MCF 10A (cell line): ENCODE data around the gene EIF4E2. TPM values are rescaled to one million over a fixed set of nuclear protein-coding genes. Genes with fewer than 3 reads are reported as not detected.

Experiments used
- BruUV-seq: library from RNA; stranded (reverse); fragments of 400-500 nt; replicated peaks from 2 replicates; lab custom pipeline; 2021; lab: Mats Ljungman, UMichigan
- CTCF ChIA-PET: fragments of 300-600 bp; sonication (Branson Sonifier 250); formaldehyde crosslinking; extraction: SDS; loops from one replicate; lab custom pipeline; 2021; ENCODE audit warnings: antibody characterized with exemption, inconsistent platforms; lab: Yijun Ruan, JAX
- POLR2A ChIA-PET: fragments of 300-600, 350-650 bp; sonication (Branson Sonifier 250); formaldehyde crosslinking; extraction: SDS; loops from one replicate; lab custom pipeline; 2020; ENCODE audit warnings: antibody characterized with exemption, inconsistent platforms; lab: Yijun Ruan, JAX
- DNase-seq: peaks from one replicate; pipeline ENCODE4 v3.0.0-alpha.2; 2018; ENCODE audit not compliant: unreplicated experiment
- H3K27ac Mint-ChIP-seq: one replicate; pipeline ENCODE4 v1.8.0; 2022; ENCODE audit warnings: mild to moderate bottlenecking, low read depth, mixed read lengths; ENCODE audit not compliant: unreplicated experiment
- H3K27me3 Mint-ChIP-seq: one replicate; pipeline ENCODE4 v1.8.0; 2022; ENCODE audit warnings: mixed read lengths; ENCODE audit not compliant: insufficient read depth, unreplicated experiment
- H3K36me3 Mint-ChIP-seq: one replicate; pipeline ENCODE4 v1.8.0; 2022; ENCODE audit warnings: mild to moderate bottlenecking, moderate library complexity, mixed read lengths; ENCODE audit not compliant: insufficient read depth, unreplicated experiment
- H3K4me1 Mint-ChIP-seq: one replicate; pipeline ENCODE4 v1.8.0; 2022; ENCODE audit warnings: mixed read lengths; ENCODE audit not compliant: insufficient read depth, unreplicated experiment
- H3K4me3 Mint-ChIP-seq: one replicate; pipeline ENCODE4 v1.8.0; 2022; ENCODE audit warnings: mild to moderate bottlenecking, moderate library complexity, mixed read lengths; ENCODE audit not compliant: unreplicated experiment
- H3K9me3 Mint-ChIP-seq: one replicate; pipeline ENCODE4 v1.8.0; 2022; ENCODE audit warnings: mixed read lengths; ENCODE audit not compliant: unreplicated experiment
- intact Hi-C: fragments of 100-400 bp; cut with micrococcal nuclease; formaldehyde crosslinking; loops from 2 replicates; pipeline ENCODE4 v1.14.1; 2022
- total RNA-seq: library from RNA; stranded (reverse); gene quantifications from 2 replicates; pipeline ENCODE4 v1.2.3, GENCODE V29; 2022
- TF ChIP-seq, protein P1 (sequence below): fragments of 200-600 bp; IDR thresholded peaks from one replicate; pipeline ENCODE4 v1.8.0; 2022; ENCODE audit warnings: antibody characterized with exemption, mild to moderate bottlenecking; ENCODE audit not compliant: unreplicated experiment

EIF4E2 gene
- total RNA-seq, 1 experiment from 2014 or later: 52.8 TPM

DNA sequence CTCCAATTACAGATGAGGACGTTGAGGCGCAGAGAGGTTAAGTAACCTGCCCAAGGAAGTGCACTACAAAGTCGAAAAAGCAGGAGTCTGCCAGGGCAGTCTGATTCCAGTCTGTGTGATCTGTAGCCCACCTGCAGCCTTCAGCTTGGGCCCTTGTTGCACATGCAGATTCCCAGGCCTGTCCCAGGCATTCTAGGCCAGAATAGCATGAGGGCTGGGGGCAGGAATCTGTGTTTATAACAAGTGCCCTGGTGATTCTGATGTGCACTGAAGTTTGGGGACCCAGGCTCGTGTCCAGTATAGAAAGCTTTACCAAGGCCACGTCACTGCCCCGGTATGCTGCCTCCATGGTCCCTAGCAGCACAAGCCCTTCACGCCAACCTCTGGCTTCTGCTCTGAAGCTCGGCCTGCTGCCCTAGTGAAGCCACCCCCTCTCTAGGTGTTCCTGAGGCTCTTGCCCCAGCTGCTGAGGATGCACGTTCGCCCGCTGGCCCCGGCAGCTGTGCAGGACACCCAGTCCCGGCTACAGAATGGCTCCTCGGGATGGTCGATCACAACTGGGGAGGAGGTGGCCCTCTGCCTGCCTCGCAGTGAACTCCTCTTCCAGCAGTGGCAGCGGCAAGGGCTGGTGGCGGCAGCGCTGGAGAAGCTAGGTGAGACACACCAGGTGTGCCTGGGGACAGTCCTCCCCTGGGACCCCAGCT, 6.4 kb upstream of the EIF4E2 start:
- Mint-ChIP-seq H3K36me3 (peaks cover 18% of the 10 kb centered on the region), H3K4me1 (peaks cover 5% of the 10 kb centered on the region), H3K9me3 (no peaks in the 10 kb centered on the region), H3K4me3 (no peak overlapping the region), H3K27me3 (no peaks in the 10 kb centered on the region), H3K27ac (no peak overlapping the region)
- no TSS peak for BruUV-seq
- ChIA-PET CTCF (interaction anchor here (0.6 kb wide), 1 partner anchor 97 kb away, joined by 4 read pairs; no protein-coding TSS in a partner anchor), POLR2A (no interaction called here)
- no peak for DNase-seq
- intact Hi-C loops: no loop called here
- TF ChIP-seq, protein P1, sequence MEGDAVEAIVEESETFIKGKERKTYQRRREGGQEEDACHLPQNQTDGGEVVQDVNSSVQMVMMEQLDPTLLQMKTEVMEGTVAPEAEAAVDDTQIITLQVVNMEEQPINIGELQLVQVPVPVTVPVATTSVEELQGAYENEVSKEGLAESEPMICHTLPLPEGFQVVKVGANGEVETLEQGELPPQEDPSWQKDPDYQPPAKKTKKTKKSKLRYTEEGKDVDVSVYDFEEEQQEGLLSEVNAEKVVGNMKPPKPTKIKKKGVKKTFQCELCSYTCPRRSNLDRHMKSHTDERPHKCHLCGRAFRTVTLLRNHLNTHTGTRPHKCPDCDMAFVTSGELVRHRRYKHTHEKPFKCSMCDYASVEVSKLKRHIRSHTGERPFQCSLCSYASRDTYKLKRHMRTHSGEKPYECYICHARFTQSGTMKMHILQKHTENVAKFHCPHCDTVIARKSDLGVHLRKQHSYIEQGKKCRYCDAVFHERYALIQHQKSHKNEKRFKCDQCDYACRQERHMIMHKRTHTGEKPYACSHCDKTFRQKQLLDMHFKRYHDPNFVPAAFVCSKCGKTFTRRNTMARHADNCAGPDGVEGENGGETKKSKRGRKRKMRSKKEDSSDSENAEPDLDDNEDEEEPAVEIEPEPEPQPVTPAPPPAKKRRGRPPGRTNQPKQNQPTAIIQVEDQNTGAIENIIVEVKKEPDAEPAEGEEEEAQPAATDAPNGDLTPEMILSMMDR: no peak

DNA sequence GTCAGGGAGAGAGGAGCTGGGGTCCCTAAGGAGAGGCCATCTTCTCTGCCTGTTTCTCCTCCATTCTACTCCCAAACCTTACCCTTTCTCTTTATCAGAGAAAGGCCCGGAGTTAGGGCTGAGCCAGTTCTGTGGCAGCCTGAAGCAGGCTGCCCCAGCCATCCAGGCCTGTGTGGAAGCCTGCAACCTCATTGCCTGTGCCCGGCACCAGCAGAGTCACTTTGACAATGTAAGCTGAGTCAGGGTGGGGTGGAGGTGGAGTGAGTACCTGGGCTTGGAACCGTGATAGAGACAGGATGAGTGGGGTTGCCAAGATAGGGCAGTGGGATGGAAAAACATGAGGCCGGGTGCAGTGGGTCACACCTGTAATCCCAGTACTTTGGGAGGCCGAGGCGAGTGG, 5.8 kb upstream of the EIF4E2 start:
- H3K27ac Mint-ChIP-seq: no peak overlapping the region
- CTCF ChIA-PET: interaction anchor here (0.6 kb wide), 1 partner anchor 98 kb away, joined by 4 read pairs; no protein-coding TSS in a partner anchor
- BruUV-seq: no TSS peak
- peaks cover 18% of the 10 kb centered on the region for H3K36me3 Mint-ChIP-seq
- H3K4me3 Mint-ChIP-seq: no peak overlapping the region
- TF ChIP-seq, protein P1: no peak
- POLR2A ChIA-PET: no interaction called here
- no peaks in the 10 kb centered on the region for H3K27me3 Mint-ChIP-seq
- DNase-seq: no peak
- intact Hi-C loops: no loop called here
- H3K4me1 Mint-ChIP-seq: peaks cover 8% of the 10 kb centered on the region
- no peaks in the 10 kb centered on the region for H3K9me3 Mint-ChIP-seq

DNA sequence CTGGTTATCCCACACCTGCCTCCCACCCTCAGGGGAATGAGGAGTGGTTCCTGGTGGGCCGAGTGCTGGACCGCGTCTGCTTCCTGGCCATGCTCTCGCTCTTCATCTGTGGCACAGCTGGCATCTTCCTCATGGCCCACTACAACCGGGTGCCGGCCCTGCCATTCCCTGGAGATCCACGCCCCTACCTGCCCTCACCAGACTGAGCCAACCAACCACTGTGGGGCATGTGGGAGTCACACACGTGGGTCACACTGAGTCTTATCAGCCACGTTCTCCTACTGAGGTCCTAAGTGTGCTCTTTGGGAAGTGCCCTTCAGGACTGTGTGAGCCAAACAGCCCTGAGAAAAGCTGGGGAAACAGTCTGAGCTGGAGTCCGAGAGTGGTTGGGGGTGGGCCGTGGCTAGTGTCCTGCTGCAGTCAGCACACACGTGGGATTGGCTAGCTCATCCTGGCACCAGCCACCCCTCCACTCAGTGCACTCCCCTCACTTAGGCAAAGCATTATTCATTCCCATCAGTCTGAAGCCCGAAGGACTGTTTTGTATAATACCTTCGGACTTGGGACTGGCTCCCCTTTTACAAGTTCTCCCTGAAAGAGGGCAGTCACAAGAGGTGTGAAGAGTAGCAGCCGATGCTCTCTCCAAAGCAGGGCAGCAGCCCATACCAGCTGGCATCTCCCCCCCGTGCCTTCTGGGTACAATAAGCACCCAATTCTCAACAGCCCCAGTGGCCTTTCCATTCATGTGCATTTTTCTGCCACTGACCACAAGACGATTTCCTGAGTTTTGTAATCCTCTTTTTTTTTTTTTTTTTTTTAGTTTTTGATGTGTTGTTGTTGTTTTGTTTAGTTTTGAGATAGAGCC, 4.7 kb upstream of the EIF4E2 start:
- TF ChIP-seq, protein P1: no peak
- Mint-ChIP-seq H3K4me3 (no peak overlapping the region), H3K9me3 (no peaks in the 10 kb centered on the region), H3K27ac (no peak overlapping the region), H3K36me3 (peaks cover 18% of the 10 kb centered on the region), H3K27me3 (no peaks in the 10 kb centered on the region), H3K4me1 (peaks cover 10% of the 10 kb centered on the region)
- no peak for DNase-seq
- BruUV-seq: no TSS peak
- ChIA-PET CTCF (interaction anchor here (0.6 to 0.7 kb wide), 2 partner anchors 50 to 65 kb away, joined by 4 to 6 read pairs; no protein-coding TSS in a partner anchor), POLR2A (interaction anchor here (0.8 kb wide), 1 partner anchor 13 kb away, joined by 4 read pairs; no protein-coding TSS in a partner anchor)
- intact Hi-C loops: no loop called here

DNA sequence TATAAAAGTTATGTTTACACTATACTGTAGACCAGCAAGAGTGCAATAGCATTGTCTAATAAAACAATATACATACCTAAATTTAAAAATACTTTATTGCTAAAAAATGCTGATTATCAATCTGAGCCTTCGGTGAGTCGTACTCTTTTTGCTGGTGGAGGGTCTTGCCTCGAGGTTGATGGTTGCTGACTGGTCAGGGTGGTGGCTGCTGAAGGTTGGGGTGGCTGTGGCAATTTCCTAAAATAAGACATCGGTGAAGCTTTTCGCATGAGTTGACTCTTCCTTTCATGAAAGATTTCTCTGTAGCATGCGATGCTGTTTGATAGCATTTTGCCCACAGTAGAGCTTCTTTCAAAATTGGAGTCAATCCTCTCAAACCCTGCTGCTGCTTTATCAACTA, 2.5 kb upstream of the EIF4E2 start:
- no peak for DNase-seq
- Mint-ChIP-seq H3K4me3 (no peak overlapping the region), H3K27ac (no peak overlapping the region), H3K36me3 (peaks cover 24% of the 10 kb centered on the region), H3K27me3 (no peaks in the 10 kb centered on the region), H3K4me1 (peaks cover 16% of the 10 kb centered on the region), H3K9me3 (no peaks in the 10 kb centered on the region)
- no TSS peak for BruUV-seq
- POLR2A ChIA-PET: no interaction called here
- CTCF ChIA-PET: no interaction called here
- intact Hi-C loops: no loop called here
- TF ChIP-seq, protein P1: no peak
